Skeletal muscle tissue (tissue), 4 donors: Measurements from ENCODE around the gene DNAL4. TPM values are rescaled to one million over a fixed set of nuclear protein-coding genes. Genes with fewer than 3 reads are reported as not detected.

Experiments used
- H3K27ac ChIP-seq: one replicate; pipeline ENCODE4 v1.7.0; 2013; ENCODE audit warnings: mild to moderate bottlenecking, low read depth, low read length, inconsistent platforms
- H3K27me3 ChIP-seq, 3 donors: one replicate each; pipeline ENCODE4 v1.7.0; 2013; ENCODE audit warnings: low read length in 3 of 3; ENCODE audit not compliant: control insufficient read depth in 3 of 3, insufficient read depth in 3 of 3
- H3K36me3 ChIP-seq, 3 donors: one replicate each; pipeline ENCODE4 v1.7.0; 2013; ENCODE audit warnings: low read length in 3 of 3; ENCODE audit not compliant: control insufficient read depth in 3 of 3, insufficient read depth in 3 of 3
- H3K4me1 ChIP-seq, 3 donors: one replicate each; pipeline ENCODE4 v1.7.0; 2013; ENCODE audit warnings: low read length in 3 of 3, mild to moderate bottlenecking in 3 of 3; ENCODE audit not compliant: control insufficient read depth in 3 of 3, insufficient read depth in 3 of 3
- H3K4me3 ChIP-seq, 3 donors: one replicate each; pipeline ENCODE4 v1.7.0; 2013; ENCODE audit warnings: low read length in 3 of 3
- H3K9ac ChIP-seq, 3 donors: one replicate each; pipeline ENCODE4 v1.7.0; 2013; ENCODE audit warnings: low read length in 3 of 3, mild to moderate bottlenecking in 3 of 3, moderate library complexity in 2 of 3, low read depth in 1 of 3
- H3K9me3 ChIP-seq, 3 donors: one replicate each; pipeline ENCODE4 v1.7.0; 2013; ENCODE audit warnings: low read length in 3 of 3; ENCODE audit not compliant: control insufficient read depth in 3 of 3
- total RNA-seq: library from RNA; depleted of rRNA; stranded (reverse); fragments of >200 nt; gene quantifications from one replicate; pipeline ENCODE4 v1.2.3, GENCODE V29; 2014
- donor health status: Osteomylitis.

The DNAL4 gene
- total RNA-seq, 1 donor from 2014 or later, result 12.0 TPM

- peak overlapping the region in 1 of 3 donors; percentile 50 for H3K9ac ChIP-seq
- no peak overlapping the region for H3K27ac ChIP-seq
- no peaks in the 10 kb centered on the region for H3K27me3 ChIP-seq
- no peak overlapping the region for H3K4me3 ChIP-seq
- peaks cover 36 to 47% (median 41%) of the 10 kb centered on the region in 3 donors for H3K4me1 ChIP-seq
- no peaks in the 10 kb centered on the region for H3K9me3 ChIP-seq
- H3K36me3 ChIP-seq, result peaks cover 61 to 66% (median 63%) of the 10 kb centered on the region in 3 donors
These were observed 43.8 kb downstream of the DNAL4 start for GRCh38 chr22:38750104-38750503.

DNA sequence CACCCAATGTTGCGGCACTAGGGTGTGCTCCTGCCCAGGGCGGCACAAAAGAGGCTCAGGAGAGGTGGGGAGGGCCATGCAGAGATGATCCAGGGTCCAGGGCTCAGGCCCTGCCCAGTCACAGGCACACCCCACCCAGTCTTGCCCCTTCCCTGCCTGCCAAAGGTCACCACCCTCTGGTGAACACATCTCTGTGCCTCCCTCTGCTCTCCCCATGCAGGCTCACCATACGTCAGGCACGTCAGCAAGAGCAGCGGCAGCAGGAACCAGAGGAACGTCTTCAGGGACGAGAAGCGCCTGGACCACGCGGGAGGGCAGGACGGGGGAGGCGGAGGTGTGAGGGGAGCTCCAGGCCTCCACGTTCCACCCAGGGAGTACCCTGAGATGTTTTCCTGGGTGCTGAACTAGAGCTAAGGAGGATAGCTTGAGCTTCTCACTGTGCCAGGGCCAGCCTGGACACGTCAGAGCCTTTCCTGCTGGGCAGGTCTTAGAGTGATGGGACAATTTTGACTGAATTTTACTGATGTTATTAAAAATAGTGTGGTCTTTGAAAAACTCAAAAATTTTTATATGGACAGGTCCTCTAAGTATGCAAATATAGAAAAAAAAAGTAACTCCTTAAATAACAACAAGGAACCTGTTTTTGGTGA, 45.3 kb downstream of the DNAL4 start:
- Histone ChIP-seq H3K27me3 (no peaks in the 10 kb centered on the region), H3K27ac (no peak overlapping the region), H3K4me3 (no peak overlapping the region), H3K9ac (no peak overlapping the region), H3K36me3 (peaks cover 73 to 80% (median 74%) of the 10 kb centered on the region in 3 donors), H3K9me3 (no peaks in the 10 kb centered on the region), H3K4me1 (peaks cover 23 to 32% (median 26%) of the 10 kb centered on the region in 3 donors)

GRCh38 chr22:38745676-38746460, 48.1 kb downstream of the DNAL4 start:
- Histone ChIP-seq H3K27me3 (no peaks in the 10 kb centered on the region), H3K9me3 (no peaks in the 10 kb centered on the region), H3K36me3 (peaks cover 86 to 88% (median 87%) of the 10 kb centered on the region in 3 donors), H3K4me3 (no peak overlapping the region), H3K27ac (no peak overlapping the region), H3K9ac (no peak overlapping the region), H3K4me1 (peaks cover 6 to 8% (median 8%) of the 10 kb centered on the region in 3 donors)

DNA sequence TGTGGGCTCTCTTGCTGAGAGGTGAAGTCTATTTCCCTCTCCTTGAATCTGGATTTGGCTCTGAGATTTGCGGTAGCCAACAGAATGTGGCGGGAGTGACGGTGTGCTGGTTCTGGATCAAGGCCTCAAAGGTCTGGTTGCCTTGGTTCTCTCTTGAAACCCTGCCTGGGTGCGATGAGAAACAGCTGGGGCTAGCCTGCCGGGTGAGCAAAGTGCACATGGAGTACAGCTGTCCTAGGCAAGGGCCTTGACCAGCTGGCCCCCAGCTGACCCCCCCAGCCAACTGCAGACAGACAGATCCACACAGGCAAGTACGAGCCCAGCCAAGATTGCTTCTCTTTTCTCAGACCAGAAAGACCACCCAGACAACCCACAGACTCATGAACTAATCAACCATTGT, 49.0 kb downstream of the DNAL4 start:
- H3K27me3 ChIP-seq, result no peaks in the 10 kb centered on the region
- no peak overlapping the region for H3K4me3 ChIP-seq
- H3K9ac ChIP-seq, result no peak overlapping the region
- no peak overlapping the region for H3K27ac ChIP-seq
- peaks cover 86 to 88% (median 87%) of the 10 kb centered on the region in 3 donors for H3K36me3 ChIP-seq
- no peaks in the 10 kb centered on the region for H3K9me3 ChIP-seq
- peaks cover 0 to 9% (median 4%) of the 10 kb centered on the region in 3 donors for H3K4me1 ChIP-seq

DNA sequence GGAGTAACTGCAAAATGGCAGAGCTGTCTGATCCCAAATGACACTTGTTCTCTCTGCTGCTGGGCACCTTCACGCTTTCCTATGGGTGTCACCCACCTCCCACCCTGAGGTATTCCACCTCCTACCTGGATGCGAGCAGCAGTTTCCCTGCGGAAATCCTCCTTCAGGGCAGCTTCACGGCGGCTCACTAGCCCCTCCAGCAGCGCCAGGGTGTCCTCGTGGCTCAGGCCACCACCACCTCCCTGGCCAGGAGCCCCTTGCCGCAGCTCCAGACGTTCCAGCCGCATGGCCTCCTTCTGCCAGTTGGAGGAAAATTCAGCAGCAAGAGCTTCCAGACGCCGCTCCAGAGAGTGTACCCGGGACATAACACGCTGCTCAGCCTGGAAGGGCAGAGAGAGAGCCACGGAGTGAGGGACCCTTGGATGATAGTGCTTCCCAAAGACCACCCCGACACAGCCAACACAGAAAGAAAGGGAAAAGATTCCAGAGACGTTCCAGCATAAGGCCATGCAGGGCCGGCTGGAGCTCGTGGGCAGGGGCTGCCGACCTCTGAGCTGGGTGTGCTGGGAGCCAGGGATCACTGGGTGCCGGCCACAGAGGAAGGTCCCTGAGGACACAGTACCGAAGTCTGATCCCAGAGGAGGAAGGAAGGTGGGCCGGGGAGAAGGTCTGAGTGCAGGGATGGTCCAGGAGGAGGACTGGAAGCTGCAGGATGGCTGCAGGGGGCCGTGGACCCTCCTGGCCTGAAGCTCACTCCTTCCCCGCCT, 51.6 kb downstream of the DNAL4 start:
- H3K27ac ChIP-seq, result no peak overlapping the region
- H3K4me1 ChIP-seq, result peaks cover 9 to 22% (median 16%) of the 10 kb centered on the region in 3 donors
- H3K4me3 ChIP-seq, result no peak overlapping the region
- peaks cover 88 to 92% (median 89%) of the 10 kb centered on the region in 3 donors for H3K36me3 ChIP-seq
- no peaks in the 10 kb centered on the region for H3K27me3 ChIP-seq
- no peak overlapping the region for H3K9ac ChIP-seq
- no peaks in the 10 kb centered on the region for H3K9me3 ChIP-seq

- H3K4me3 ChIP-seq, result no peak overlapping the region
- H3K4me1 ChIP-seq, result peaks cover 9 to 22% (median 16%) of the 10 kb centered on the region in 3 donors
- H3K9me3 ChIP-seq, result no peaks in the 10 kb centered on the region
- H3K9ac ChIP-seq, result no peak overlapping the region
- no peaks in the 10 kb centered on the region for H3K27me3 ChIP-seq
- peaks cover 93 to 97% (median 97%) of the 10 kb centered on the region in 3 donors for H3K36me3 ChIP-seq
- no peak overlapping the region for H3K27ac ChIP-seq
These were observed 52.4 kb downstream of the DNAL4 start for GRCh38 chr22:38741576-38741975.

DNA sequence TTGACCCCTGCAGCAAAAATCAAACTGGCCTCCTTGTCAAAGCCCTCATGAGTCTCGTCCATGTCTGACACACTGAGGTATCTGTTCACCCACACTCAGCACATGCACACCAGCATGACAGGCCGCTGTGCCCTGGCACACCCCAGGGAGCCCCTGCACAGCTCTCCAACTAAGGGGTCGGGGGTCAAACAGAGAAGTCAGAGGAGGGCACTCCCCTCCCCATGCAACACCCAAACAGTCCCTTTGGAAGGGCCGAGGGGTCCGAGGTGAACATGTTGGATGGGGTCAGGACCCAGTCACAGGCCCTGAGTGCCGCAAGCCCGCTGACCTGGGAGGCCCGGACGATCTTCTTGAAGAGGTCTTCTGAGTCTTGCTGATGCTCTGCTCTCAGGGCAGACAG, 52.8 kb downstream of the DNAL4 start:
- Histone ChIP-seq H3K4me3 (no peak overlapping the region), H3K27me3 (no peaks in the 10 kb centered on the region), H3K27ac (no peak overlapping the region), H3K36me3 (peaks cover 94 to 97% (median 96%) of the 10 kb centered on the region in 3 donors), H3K4me1 (peaks cover 9 to 22% (median 17%) of the 10 kb centered on the region in 3 donors), H3K9me3 (no peaks in the 10 kb centered on the region), H3K9ac (no peak overlapping the region)

DNA sequence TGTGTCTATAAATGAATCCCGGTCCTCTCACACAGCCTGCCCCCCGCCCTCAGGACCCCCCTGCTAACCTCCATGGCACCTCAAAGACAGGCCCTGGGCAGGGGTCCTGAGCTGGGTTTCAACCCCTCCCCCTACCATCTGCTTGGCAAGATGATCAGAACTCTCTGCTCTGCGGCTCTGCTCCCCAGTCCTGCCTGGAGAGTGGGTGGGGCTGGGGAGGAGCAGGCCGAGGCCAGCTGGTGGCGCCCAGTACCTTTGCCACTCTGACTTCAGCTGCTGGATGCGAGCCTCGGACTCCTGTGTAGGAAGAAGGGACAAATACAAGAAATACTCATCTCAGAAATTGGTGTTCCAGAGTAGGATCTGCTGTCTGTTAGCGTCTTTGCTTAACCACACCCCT, 53.2 kb downstream of the DNAL4 start:
- peaks cover 94 to 97% (median 96%) of the 10 kb centered on the region in 3 donors for H3K36me3 ChIP-seq
- H3K9me3 ChIP-seq, result no peaks in the 10 kb centered on the region
- H3K4me1 ChIP-seq, result peaks cover 9 to 24% (median 21%) of the 10 kb centered on the region in 3 donors
- no peak overlapping the region for H3K4me3 ChIP-seq
- H3K9ac ChIP-seq, result no peak overlapping the region
- no peak overlapping the region for H3K27ac ChIP-seq
- H3K27me3 ChIP-seq, result no peaks in the 10 kb centered on the region

DNA sequence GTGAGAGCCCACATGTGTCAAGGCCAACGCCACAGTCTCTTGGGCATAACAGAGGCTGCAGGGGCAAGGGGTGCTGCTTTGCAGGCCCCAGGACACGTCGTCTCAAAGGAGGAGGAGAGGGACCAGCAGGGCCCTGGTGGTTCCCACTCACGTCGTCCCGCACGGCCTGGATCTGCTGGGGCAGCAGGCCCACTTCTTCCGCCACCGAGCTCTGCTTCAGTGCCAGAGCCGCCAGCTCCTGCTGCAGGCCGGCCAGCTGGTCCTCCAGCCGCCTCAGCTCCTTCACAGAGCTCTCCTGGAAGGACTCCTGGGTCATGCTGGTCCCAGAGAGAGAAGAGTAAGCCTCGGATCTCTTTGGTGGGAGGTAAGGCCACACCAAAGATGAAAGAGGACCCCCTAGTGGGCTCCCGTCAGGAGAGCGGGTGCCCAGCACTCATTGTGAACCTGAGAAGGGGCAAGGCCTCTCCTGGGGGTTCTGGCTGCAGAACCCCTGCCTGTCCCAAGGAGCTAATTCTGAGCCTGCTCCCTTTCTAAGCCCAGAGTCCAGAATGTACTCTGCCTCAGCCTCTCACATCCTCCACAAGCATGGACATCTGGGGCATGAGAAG, 53.7 kb downstream of the DNAL4 start:
- Histone ChIP-seq H3K4me3 (no peak overlapping the region), H3K27ac (no peak overlapping the region), H3K9ac (peak overlapping the region in 1 of 3 donors; percentile 45), H3K9me3 (no peaks in the 10 kb centered on the region), H3K27me3 (no peaks in the 10 kb centered on the region), H3K36me3 (peaks cover 94 to 97% (median 96%) of the 10 kb centered on the region in 3 donors), H3K4me1 (peaks cover 9 to 29% (median 26%) of the 10 kb centered on the region in 3 donors)
